Endothelial cell of umbilical vein (primary cell): ENCODE measurements around the gene GRIK3. TPM values are rescaled to one million over a fixed set of nuclear protein-coding genes. Genes with fewer than 3 reads are reported as not detected.

Source experiments
- BruUV-seq: library from RNA; stranded (reverse); fragments of 400-500 nt; replicated peaks from 2 replicates; lab custom pipeline; 2021; lab: Mats Ljungman, UMichigan
- CTCF ChIA-PET: fragments of 300-600, 350-600 bp; sonication (Branson Sonifier 250); formaldehyde crosslinking; loops from one replicate; lab custom pipeline; 2021; ENCODE audit warnings: antibody characterized with exemption, inconsistent platforms; lab: Charles Lee
- POLR2A ChIA-PET: fragments of 300-600, 350-600 bp; sonication (Branson Sonifier 250); formaldehyde crosslinking; loops from one replicate; lab custom pipeline; 2021; ENCODE audit warnings: antibody characterized with exemption, inconsistent platforms; lab: Charles Lee
- DNase-seq: peaks from one replicate; pipeline ENCODE4 v3.0.0-alpha.2; 2011; ENCODE audit warnings: low read depth, low spot score
- FAIRE-seq: peaks from 2 replicates; lab custom pipeline; 2011; peaks lifted over from hg19 to GRCh38; lab: Jason Lieb, UNC
- H2AFZ ChIP-seq: 2 replicates; pipeline ENCODE4 v1.6.0; 2012; ENCODE audit warnings: low read depth, low read length, control low read depth, inconsistent platforms
- H3K27ac ChIP-seq: 2 replicates; pipeline ENCODE4 v1.5.1; 2011; ENCODE audit warnings: low read depth, mild to moderate bottlenecking, control low read depth, low read length, moderate library complexity; ENCODE audit not compliant: insufficient read depth
- H3K27me3 ChIP-seq, 2 experiments: 2 replicates each; pipeline versions ENCODE4 v1.6.0 to v1.6.1; 2011; ENCODE audit warnings: low read length in 2 of 2, mixed read lengths in 1 of 2; ENCODE audit not compliant: control insufficient read depth in 2 of 2, insufficient read depth in 2 of 2
- H3K36me3 ChIP-seq, 2 experiments: 2 replicates in 1 of 2; 3 replicates in 1 of 2; pipeline ENCODE4 v1.5.1; 2011; ENCODE audit warnings: low read length in 2 of 2, mild to moderate bottlenecking in 1 of 2, moderate library complexity in 1 of 2; ENCODE audit not compliant: control insufficient read depth in 2 of 2, insufficient read depth in 2 of 2; ENCODE audit errors: extremely low read depth in 1 of 2
- H3K4me1 ChIP-seq: 3 replicates; pipeline ENCODE4 v1.5.1; 2011; ENCODE audit warnings: mild to moderate bottlenecking, low read length; ENCODE audit not compliant: control insufficient read depth, insufficient read depth; ENCODE audit errors: extremely low read depth
- H3K4me2 ChIP-seq: 2 replicates; pipeline ENCODE4 v1.6.1; 2011; ENCODE audit warnings: low read length, control low read depth, mixed read lengths; ENCODE audit not compliant: insufficient read depth
- H3K4me3 ChIP-seq, 3 experiments: fragments of 200-600 bp in 1 of 3; sonication (generic), shearing (Covaris generic) in 1 of 3; replicated peaks in 1 of 3; 2 replicates each; pipeline ENCODE4 v1.5.1; 2011 to 2016; ENCODE audit warnings: control low read depth in 3 of 3, low read length in 3 of 3, mild to moderate bottlenecking in 2 of 3, inconsistent platforms in 1 of 3, low read depth in 1 of 3, moderate library complexity in 1 of 3; ENCODE audit not compliant: insufficient read depth in 1 of 3
- H3K79me2 ChIP-seq: 2 replicates; pipeline ENCODE4 v1.6.0; 2012; ENCODE audit warnings: low read length, inconsistent platforms; ENCODE audit not compliant: control insufficient read depth, insufficient read depth
- H3K9ac ChIP-seq: replicated peaks from 2 replicates; pipeline ENCODE3; 2011; ENCODE audit warnings: low read length, control low read depth; ENCODE audit not compliant: insufficient read depth; ENCODE audit errors: extremely low read depth
- H3K9me1 ChIP-seq: replicated peaks from 3 replicates; pipeline ENCODE4 v1.6.0; 2011; ENCODE audit warnings: mild to moderate bottlenecking, low read length; ENCODE audit not compliant: control insufficient read depth, insufficient read depth; ENCODE audit errors: extremely low read depth
- H3K9me3 ChIP-seq: replicated peaks from 2 replicates; pipeline ENCODE4 v1.5.1; 2012; ENCODE audit warnings: low read length, inconsistent platforms; ENCODE audit not compliant: control insufficient read depth, insufficient read depth
- H4K20me1 ChIP-seq: replicated peaks from 2 replicates; pipeline ENCODE3; 2011; ENCODE audit warnings: mild to moderate bottlenecking, low read length; ENCODE audit not compliant: control insufficient read depth, insufficient read depth; ENCODE audit errors: extremely low read depth
- EZH2 ChIP-seq: IDR thresholded peaks from 2 replicates; pipeline ENCODE4 v1.6.1; 2012; ENCODE audit warnings: borderline replicate concordance, low read depth, mild to moderate bottlenecking, moderate library complexity, low read length, inconsistent platforms; ENCODE audit not compliant: severe bottlenecking
- FOS ChIP-seq: IDR thresholded peaks from 2 replicates; pipeline ENCODE4 v1.6.1; 2011; ENCODE audit warnings: mild to moderate bottlenecking, low read length, moderate library complexity, borderline replicate concordance; ENCODE audit not compliant: insufficient read depth
- GATA2 ChIP-seq: IDR thresholded peaks from 2 replicates; pipeline ENCODE4 v1.7.0; 2011; ENCODE audit warnings: low read depth, mild to moderate bottlenecking, moderate library complexity, mixed read lengths, low read length; ENCODE audit not compliant: insufficient read length, insufficient read depth
- MYC ChIP-seq: IDR thresholded peaks from one replicate; pipeline ENCODE4 v1.6.1; 2011; ENCODE audit warnings: mild to moderate bottlenecking, low read depth, low read length
- POLR2A ChIP-seq: IDR thresholded peaks from 2 replicates; pipeline ENCODE4 v1.6.1; 2012; ENCODE audit warnings: low read depth, mild to moderate bottlenecking, control low read depth, low read length
- dilution Hi-C: fragments of 300-500 bp; cut with MboI; formaldehyde crosslinking; loops from one replicate; pipeline ENCODE4 v1.15.0; 2019; ENCODE audit warnings: low sequenced_read_pairs; ENCODE audit not compliant: extremely low pct_ligation_motif_present
- intact Hi-C: fragments of 100-400 bp; cut with micrococcal nuclease; formaldehyde crosslinking; loops from one replicate; pipeline ENCODE4 v1.10.0; 2022
- polyA plus RNA-seq, 4 experiments: library from polyadenylated mRNA; depleted of rRNA in 3 of 4; stranded (reverse) in 3 of 4; unstranded in 1 of 4; fragments of >200 nt; gene quantifications; 2 replicates each; pipeline versions ENCODE4 v1.2.1 to v1.2.3, GENCODE V29; 2011 to 2012; ENCODE audit warnings: missing spikeins in 1 of 4
- total RNA-seq: library from RNA; stranded (reverse); gene quantifications from 2 replicates; pipeline ENCODE4 v1.2.3, GENCODE V29; 2021
- TF ChIP-seq, protein P1 (sequence below): IDR thresholded peaks from 2 replicates; pipeline ENCODE4 v1.6.1; 2011; ENCODE audit not compliant: insufficient read depth, insufficient read length
- TF ChIP-seq, protein P2 (sequence below), 2 donors: IDR thresholded peaks; 1 replicate in 1 of 2; 2 replicates in 1 of 2; pipeline ENCODE4 v1.5.1; 2011; ENCODE audit warnings: low read length in 2 of 2, mild to moderate bottlenecking in 2 of 2, moderate library complexity in 2 of 2, control low read depth in 1 of 2, inconsistent platforms in 1 of 2, low read depth in 1 of 2; ENCODE audit not compliant: insufficient read depth in 1 of 2; ENCODE audit errors: extremely low read depth in 1 of 2

Gene GRIK3
- total and polyA plus RNA-seq, 2 donors (not counting 3 experiments of a cell fraction or from before 2014, with no cell fraction given): not detected

DNA sequence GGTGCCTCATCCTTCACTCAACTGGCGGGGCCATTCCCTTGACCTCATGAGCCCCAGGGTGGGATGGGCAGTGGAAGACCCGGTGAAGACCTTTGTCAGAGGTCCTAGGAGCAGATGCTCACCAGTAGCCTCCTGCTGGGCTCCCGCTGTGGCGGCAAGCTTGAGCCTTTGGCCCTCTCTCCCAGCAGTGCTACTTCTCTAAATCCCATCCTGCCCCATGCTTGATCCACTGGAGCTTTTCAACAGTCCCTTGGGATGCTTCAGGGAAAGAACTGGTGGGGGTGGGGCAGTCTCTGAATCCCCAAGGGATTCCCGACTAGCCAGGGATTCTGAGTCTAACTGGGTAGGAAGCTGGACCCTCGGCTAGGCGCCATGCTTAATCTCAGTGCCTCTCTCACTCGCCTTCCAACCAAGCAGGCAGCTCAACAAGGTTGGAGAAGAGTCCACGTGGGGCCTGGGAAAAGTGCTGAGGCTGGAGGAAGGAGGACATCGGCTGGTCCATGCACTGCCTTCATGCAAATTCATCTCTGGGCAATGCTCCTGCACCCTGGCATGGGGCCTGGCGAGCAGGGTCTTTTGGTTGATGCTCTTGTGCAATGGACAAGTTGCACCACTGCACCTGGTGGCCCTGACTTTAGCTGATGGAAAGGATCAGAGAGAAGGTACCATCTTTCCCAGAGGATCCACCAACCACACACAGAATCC lies 190.3 kb downstream of the GRIK3 start:
- Histone ChIP-seq H4K20me1 (no peaks in the 10 kb centered on the region), H3K4me2 (no peak overlapping the region), H3K9me3 (no peaks in the 10 kb centered on the region), H3K79me2 (no peaks in the 10 kb centered on the region), H3K9ac (no peak overlapping the region), H3K4me3 (no peak overlapping the region), H3K36me3 (no peaks in the 10 kb centered on the region), H3K27ac (no peak overlapping the region), H3K9me1 (no peaks in the 10 kb centered on the region), H2AFZ (no peak overlapping the region), H3K27me3 (no peaks in the 10 kb centered on the region), H3K4me1 (no peaks in the 10 kb centered on the region)
- TF ChIP-seq, protein P1, sequence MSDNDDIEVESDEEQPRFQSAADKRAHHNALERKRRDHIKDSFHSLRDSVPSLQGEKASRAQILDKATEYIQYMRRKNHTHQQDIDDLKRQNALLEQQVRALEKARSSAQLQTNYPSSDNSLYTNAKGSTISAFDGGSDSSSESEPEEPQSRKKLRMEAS: no peak
- TF ChIP-seq MYC: no peak
- no peak for TF ChIP-seq FOS
- no peak for TF ChIP-seq GATA2
- TF ChIP-seq POLR2A: no peak
- TF ChIP-seq EZH2: no peak
- TF ChIP-seq, protein P2, sequence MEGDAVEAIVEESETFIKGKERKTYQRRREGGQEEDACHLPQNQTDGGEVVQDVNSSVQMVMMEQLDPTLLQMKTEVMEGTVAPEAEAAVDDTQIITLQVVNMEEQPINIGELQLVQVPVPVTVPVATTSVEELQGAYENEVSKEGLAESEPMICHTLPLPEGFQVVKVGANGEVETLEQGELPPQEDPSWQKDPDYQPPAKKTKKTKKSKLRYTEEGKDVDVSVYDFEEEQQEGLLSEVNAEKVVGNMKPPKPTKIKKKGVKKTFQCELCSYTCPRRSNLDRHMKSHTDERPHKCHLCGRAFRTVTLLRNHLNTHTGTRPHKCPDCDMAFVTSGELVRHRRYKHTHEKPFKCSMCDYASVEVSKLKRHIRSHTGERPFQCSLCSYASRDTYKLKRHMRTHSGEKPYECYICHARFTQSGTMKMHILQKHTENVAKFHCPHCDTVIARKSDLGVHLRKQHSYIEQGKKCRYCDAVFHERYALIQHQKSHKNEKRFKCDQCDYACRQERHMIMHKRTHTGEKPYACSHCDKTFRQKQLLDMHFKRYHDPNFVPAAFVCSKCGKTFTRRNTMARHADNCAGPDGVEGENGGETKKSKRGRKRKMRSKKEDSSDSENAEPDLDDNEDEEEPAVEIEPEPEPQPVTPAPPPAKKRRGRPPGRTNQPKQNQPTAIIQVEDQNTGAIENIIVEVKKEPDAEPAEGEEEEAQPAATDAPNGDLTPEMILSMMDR (IDR thresholded peaks at IDR 0.05; ENCODE audit: extremely low read depth in 1 of 2, insufficient read depth in 1 of 2, low read depth in 1 of 2, low read length in 2 of 2): no peak
- intact Hi-C loops (no loop called here), dilution Hi-C loops (no loop called here)
- no peak for FAIRE-seq
- no TSS peak for BruUV-seq
- ChIA-PET POLR2A (no interaction called here), CTCF (interaction anchor here (1.2 kb wide), 1 partner anchor 20 kb away, joined by 4 read pairs; no protein-coding TSS in a partner anchor)
- DNase-seq: no peak
